Left ventricle myocardium superior (tissue), 1 donor: ENCODE measurements around the gene MIDN. TPM values are rescaled to one million over a fixed set of nuclear protein-coding genes. Genes with fewer than 3 reads are reported as not detected.
"Not testable (repeated sequence)": the region's sequence is repeated elsewhere in the genome, so short reads cannot be mapped to it uniquely, and the experiment has no call there.

Experiments used
- ATAC-seq: fragments of 200-7000 bp; cut with Tn5 transposase; one replicate; pipeline ENCODE4 v1.9.1; 2020; ENCODE audit warnings: mild to moderate bottlenecking, moderate library complexity
- DNase-seq: peaks from one replicate; pipeline ENCODE4 v3.0.0-alpha.2; 2020
- intact Hi-C: fragments of 100-400 bp; cut with micrococcal nuclease; formaldehyde crosslinking; loops from one replicate; pipeline ENCODE4 v1.11.0; 2022
- total RNA-seq: library from RNA; stranded (reverse); fragmentation: NEBNext Ultra II Directional; extraction: Animal tissue kit (Norgen Biotek cat#: 25700); gene quantifications from one replicate; pipeline ENCODE4 v1.2.1, GENCODE V29; 2021
- donor health status: DM: no; HTN: yes; CAD: no; lungs with severe emphysema.

The MIDN gene
- total RNA-seq, 1 donor from 2014 or later = 59.7 TPM

DNA sequence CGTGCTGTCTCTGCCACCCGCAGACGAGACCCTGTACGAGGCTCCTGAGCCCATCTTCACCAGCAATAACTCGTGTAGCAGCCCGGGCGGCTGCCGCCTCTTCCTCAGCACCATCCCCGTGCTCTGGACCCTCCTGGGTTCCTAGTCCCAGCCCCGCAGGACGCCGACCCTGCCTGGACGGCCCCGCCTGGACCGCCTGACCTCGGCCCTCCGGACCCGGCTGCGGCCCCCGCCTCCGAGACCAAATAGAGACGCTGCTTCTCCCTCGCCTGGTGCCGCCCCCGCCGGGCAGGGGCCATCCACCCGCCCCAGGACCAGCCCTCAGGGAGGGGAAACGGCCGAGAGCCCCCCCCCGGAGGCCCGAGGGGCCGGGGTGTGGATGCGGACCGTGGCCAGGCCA is 51.4 kb downstream of the MIDN start:
- no peak for DNase-seq
- intact Hi-C loops = no loop called here
- ATAC-seq = no peak

DNA sequence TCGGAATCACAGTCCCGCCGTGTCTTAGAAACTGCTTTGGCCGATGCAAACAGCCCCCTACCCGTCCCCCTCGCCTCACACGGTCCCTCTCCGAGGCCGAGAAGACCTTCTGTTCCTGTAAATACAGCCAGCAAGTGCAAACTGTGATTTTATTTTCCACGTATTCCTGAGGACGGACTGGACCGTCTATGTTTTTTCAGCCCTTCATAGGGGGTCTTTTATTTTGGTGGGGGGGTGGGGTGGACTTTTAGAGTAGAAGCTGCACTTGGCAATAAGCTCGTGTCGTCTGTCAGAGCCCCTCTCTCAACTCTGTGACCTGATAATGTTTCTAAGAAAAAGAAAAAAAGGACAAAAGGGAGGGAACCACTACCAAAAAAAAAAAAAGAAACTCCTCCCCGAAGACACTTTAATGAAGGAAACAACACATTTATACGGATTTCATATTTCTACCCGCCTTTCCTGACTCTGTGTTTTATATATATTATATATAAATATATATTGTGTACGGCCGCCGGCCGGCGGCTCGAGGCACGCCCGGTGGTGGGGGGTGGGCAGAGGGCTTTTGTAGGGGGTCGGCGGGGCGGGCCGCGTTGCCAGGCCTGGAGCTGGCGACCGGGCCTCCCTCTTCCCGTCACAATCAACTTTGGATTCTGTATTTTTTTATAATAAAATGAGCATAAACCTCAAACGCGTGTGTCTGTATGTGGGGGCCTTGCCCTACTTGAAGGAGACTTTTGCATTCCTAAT is 52.5 kb downstream of the MIDN start:
- no peak for DNase-seq
- intact Hi-C loops = no loop called here
- ATAC-seq = no peak

DNA sequence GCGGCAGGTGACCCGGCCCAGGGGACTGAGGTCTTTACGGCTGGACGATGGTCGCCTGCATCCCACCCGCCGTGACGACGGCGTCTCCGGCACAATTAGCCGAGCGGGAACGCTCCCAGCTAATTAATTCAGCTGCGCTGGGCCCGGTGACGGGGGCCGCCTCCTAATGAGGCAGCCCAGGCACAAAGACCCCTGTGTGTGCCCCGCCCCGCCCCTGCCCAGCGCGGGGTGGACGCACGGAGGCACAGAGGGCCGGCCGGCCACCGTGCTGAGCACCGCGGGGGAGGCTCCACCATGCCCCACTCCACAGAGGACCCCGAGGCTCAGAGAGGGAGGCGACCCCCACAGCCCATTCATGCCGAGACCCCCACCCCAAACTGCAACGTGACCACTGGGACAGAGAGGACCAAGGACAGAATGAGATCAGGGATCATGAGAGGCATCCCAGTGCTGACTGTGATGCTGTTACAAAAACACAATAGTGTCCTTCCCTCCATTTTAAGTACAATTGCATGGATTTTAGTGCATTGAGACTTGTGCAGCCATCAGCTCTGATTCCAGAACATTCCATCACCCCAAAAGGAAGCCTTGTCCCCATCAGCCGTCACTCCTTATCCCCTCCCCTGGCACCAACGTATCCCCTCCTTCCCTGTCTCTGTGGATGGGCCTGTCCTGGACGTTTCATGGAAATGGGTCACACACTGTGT is 54.3 kb downstream of the MIDN start:
- DNase-seq = no peak
- no peak for ATAC-seq
- intact Hi-C loops = no loop called here

DNA sequence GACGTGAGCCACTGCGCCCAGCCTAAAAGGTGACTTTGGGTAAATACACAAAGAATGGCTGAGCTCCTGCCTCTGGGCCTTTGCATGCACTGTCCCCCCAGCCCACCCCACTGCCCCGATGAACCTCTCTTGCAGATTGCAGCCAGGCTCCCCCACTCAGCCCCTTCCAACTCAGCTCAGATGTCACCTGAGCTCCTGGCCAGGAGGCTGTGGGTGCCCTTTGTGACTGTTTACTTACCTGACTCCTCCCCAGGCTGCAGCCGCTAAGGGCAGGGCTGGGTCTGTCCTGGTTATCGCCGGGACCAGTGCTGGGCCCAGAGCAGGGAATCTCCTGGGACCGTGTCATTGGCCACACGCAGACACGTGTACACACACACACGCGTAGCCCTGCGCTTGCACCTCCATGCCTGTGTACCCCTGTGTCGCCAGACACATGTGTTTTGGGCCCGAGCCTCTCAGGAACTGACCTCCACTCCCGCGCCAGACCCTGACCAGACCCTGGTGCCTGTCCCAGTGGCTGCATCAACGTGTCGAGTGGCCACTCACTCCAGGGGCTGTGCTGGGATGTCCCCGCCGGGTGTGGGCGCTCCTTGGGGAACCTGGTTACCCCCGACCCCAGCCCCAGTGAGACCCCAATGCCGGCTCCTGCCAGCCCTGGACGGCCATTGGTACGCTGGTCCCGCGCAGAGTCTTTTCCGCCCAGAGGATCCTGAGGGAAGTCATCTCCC is 56.0 kb downstream of the MIDN start:
- DNase-seq (no peak), ATAC-seq (no peak)
- intact Hi-C loops = no loop called here

DNA sequence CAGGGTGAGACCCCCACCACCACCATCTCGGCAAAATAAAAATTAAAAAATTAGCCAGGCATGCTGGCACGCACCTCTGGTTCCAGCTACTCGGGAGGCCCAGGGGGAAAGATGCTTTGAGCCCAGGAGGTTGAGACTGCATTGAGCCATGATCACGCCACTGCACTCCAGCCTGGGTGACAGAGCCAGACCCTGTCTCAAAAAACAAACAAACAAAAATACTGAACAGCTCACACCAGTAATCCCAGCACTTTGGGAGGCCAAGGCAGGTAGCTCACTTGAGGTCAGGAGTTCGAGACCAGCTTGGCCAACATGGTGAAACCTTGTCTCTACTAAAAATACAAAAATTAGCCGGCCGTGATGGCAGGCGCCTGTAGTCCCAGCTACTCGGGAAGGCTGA is 57.0 kb downstream of the MIDN start:
- DNase-seq, intact Hi-C loops, ATAC-seq: not testable (repeated sequence)

DNA sequence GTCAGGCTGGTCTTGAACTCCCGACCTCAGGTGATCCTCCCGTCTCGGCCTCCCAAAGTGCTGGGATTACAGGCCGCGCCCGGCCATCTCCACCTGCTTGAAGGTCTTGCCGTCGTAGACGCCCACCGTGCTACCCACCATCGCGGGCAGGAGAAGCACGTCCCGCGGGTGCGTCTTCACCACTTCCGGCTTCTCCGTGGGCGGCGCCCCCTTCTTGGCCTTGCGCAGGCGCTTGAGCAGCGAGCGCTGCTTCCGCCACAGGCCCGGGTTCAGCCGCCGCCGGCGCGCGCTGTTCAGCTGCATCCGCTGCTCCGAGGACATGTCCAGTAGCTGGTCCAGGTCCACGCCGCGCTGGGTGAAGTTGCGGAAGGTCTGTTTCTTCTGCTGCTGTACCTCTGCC is 58.9 kb downstream of the MIDN start:
- DNase-seq (no peak), ATAC-seq (no peak)
- intact Hi-C loops = no loop called here

DNA sequence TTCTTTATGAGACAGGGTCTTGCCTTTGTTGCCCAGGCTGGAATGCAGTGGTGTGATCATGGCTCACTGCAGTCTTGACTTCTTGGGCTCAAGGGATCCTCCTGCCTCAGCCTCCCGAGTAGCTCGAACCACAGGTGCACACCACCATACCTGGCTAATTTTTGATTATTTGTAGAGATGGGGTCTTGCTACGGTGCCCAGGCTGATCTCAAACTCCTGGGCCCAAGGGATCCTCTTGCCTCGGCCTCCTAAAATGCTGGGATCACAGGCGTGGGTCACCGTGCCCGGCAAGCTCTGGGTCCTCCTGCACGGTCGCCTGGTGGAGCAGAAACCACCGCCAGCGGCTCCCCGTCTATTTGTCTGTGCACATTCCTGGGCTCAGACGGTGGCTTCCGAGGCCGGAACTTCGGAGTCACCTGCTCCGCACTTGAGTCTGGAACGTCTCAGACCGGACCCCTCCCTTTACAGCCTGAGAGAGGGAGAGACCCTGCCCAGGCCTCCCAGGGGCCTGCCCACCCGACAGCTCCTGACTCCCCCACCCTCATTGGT is 59.4 kb downstream of the MIDN start:
- ATAC-seq = no peak

DNA sequence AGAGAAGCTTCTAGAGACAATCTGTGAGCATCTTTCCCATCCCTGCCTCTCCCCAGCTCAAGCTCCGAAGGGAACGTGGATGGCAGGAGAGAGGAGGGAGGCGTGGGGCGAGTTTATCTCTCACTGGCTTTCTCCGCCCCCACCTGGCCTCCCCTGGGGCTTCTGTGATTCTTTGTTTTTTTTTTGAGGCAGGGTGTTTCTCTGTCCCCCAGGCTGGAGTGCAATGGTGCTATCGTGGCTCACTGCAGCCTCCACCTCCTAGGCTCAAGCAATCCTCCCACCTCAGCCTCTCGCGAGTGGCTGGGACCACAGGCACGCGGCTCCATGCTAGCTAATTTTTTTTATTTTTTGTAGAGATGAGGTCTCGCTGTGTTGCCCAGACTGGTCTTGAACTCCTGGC is 60.3 kb downstream of the MIDN start:
- intact Hi-C loops = no loop called here
- no peak for ATAC-seq
- no peak for DNase-seq

More for the DNA sequence above, 59.4 kb downstream of the MIDN start:
- DNase-seq = no peak
- intact Hi-C loops = no loop called here

Other genes with a start within 250 kb of the MIDN start
- not detected for gene GRIN3B, start 248.2 kb upstream of the MIDN start, total RNA-seq
- gene TMEM259, start 227.5 kb upstream of the MIDN start, total RNA-seq = 122 TPM
- gene RNU6-2, start 227.1 kb upstream of the MIDN start, total RNA-seq = not detected
- gene CNN2, start 222.0 kb upstream of the MIDN start, total RNA-seq = 94.0 TPM
- gene ABCA7, start 208.5 kb upstream of the MIDN start, total RNA-seq = 9.4 TPM
- 6.0 TPM for gene ARHGAP45, start 181.4 kb upstream of the MIDN start, total RNA-seq
- gene POLR2E, start 153.2 kb upstream of the MIDN start, total RNA-seq = 148 TPM
- 337 TPM for gene GPX4, start 144.6 kb upstream of the MIDN start, total RNA-seq
- gene SBNO2, start 74.3 kb upstream of the MIDN start, total RNA-seq = 18.7 TPM
- gene STK11, start 42.8 kb upstream of the MIDN start, total RNA-seq = 66.2 TPM
- gene CBARP, start 10.6 kb upstream of the MIDN start, total RNA-seq = 1.2 TPM
- gene ATP5F1D, start 6.8 kb upstream of the MIDN start, total RNA-seq = 686 TPM
- 248 TPM for gene CIRBP, start 20.7 kb downstream of the MIDN start, total RNA-seq
- 13.1 TPM for gene FAM174C, start 26.9 kb downstream of the MIDN start, total RNA-seq
- not detected for gene EFNA2, start 37.3 kb downstream of the MIDN start, total RNA-seq
- 461 TPM for gene NDUFS7, start 135.3 kb downstream of the MIDN start, total RNA-seq
- gene GAMT, start 153.0 kb downstream of the MIDN start, total RNA-seq = 92.5 TPM
- gene DAZAP1, start 159.0 kb downstream of the MIDN start, total RNA-seq = 96.7 TPM
- gene RPS15, start 189.8 kb downstream of the MIDN start, total RNA-seq = 625 TPM
- 0.17 TPM for gene APC2, start 201.5 kb downstream of the MIDN start, total RNA-seq
- gene C19orf25, start 230.6 kb downstream of the MIDN start, total RNA-seq = 16.2 TPM
- 2.8 TPM for gene PCSK4, start 241.8 kb downstream of the MIDN start, total RNA-seq
- 0.72 TPM for gene REEP6, start 242.6 kb downstream of the MIDN start, total RNA-seq